Body of pancreas (tissue), 4 donors: ENCODE results near the gene E2F6.

Source experiments
- POLR2A ChIP-seq, 3 donors: fragments of 450-650 bp; IDR thresholded peaks; one replicate each; pipeline ENCODE4 v1.6.1; 2016; ENCODE audit warnings: antibody characterized with exemption in 3 of 3, mild to moderate bottlenecking in 2 of 3
- TF ChIP-seq, protein P1 (sequence below), 7 experiments: fragments of 450-650 bp in 4 of 7; fragments of 200-600 bp in 3 of 7; sonication (generic) in 3 of 7; IDR thresholded peaks; one replicate each; pipeline ENCODE4 v1.5.1; 2016 to 2019; ENCODE audit warnings: antibody characterized with exemption in 7 of 7

- TF ChIP-seq, protein P1, sequence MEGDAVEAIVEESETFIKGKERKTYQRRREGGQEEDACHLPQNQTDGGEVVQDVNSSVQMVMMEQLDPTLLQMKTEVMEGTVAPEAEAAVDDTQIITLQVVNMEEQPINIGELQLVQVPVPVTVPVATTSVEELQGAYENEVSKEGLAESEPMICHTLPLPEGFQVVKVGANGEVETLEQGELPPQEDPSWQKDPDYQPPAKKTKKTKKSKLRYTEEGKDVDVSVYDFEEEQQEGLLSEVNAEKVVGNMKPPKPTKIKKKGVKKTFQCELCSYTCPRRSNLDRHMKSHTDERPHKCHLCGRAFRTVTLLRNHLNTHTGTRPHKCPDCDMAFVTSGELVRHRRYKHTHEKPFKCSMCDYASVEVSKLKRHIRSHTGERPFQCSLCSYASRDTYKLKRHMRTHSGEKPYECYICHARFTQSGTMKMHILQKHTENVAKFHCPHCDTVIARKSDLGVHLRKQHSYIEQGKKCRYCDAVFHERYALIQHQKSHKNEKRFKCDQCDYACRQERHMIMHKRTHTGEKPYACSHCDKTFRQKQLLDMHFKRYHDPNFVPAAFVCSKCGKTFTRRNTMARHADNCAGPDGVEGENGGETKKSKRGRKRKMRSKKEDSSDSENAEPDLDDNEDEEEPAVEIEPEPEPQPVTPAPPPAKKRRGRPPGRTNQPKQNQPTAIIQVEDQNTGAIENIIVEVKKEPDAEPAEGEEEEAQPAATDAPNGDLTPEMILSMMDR (IDR thresholded peaks at IDR 0.05) = no peak
- TF ChIP-seq POLR2A (IDR thresholded peaks at IDR 0.05) = no peak
These were observed 24.2 kb upstream of the E2F6 start for GRCh38 chr2:11490194-11490593.
